GM23248 (cell line): ENCODE results near the gene RNF26. TPM values are rescaled to one million over a fixed set of nuclear protein-coding genes. Genes with fewer than 3 reads are reported as not detected.

Experiments
- DNase-seq: peaks from one replicate; pipeline ENCODE4 v3.0.0-alpha.2; 2015
- H2AFZ ChIP-seq: fragments of 200-600 bp; sonication (generic); 2 replicates; pipeline ENCODE4 v1.6.1; 2016; ENCODE audit warnings: antibody characterized with exemption
- H3F3A ChIP-seq: fragments of 200-600 bp; sonication (generic); 2 replicates; pipeline ENCODE4 v1.6.1; 2016; ENCODE audit warnings: mild to moderate bottlenecking, antibody characterized with exemption, mixed run types; ENCODE audit not compliant: insufficient read depth
- H3K27ac ChIP-seq: fragments of 200-600 bp; sonication (generic); 2 replicates; pipeline ENCODE4 v1.5.1; 2016; ENCODE audit warnings: mild to moderate bottlenecking
- H3K27me3 ChIP-seq: fragments of 200-600 bp; sonication (generic); replicated peaks from 2 replicates; pipeline ENCODE4 v1.6.1; 2016; ENCODE audit warnings: mild to moderate bottlenecking; ENCODE audit not compliant: insufficient read depth
- H3K36me3 ChIP-seq: fragments of 200-600 bp; sonication (generic); 2 replicates; pipeline ENCODE4 v1.6.1; 2016; ENCODE audit warnings: low read depth, mild to moderate bottlenecking
- H3K4me1 ChIP-seq: fragments of 200-600 bp; sonication (generic); 2 replicates; pipeline ENCODE4 v1.6.1; 2016; ENCODE audit warnings: mild to moderate bottlenecking; ENCODE audit not compliant: insufficient read depth
- H3K4me2 ChIP-seq: fragments of 200-600 bp; sonication (generic); one replicate; pipeline ENCODE4 v1.6.1; 2016; ENCODE audit warnings: mild to moderate bottlenecking; ENCODE audit not compliant: unreplicated experiment
- H3K4me3 ChIP-seq: fragments of 200-600 bp; sonication (generic); 2 replicates; pipeline ENCODE4 v1.5.1; 2016; ENCODE audit warnings: mild to moderate bottlenecking
- H3K79me2 ChIP-seq: fragments of 200-600 bp; sonication (generic); 2 replicates; pipeline ENCODE4 v1.6.1; 2016; ENCODE audit warnings: mild to moderate bottlenecking; ENCODE audit not compliant: insufficient read depth
- H3K9ac ChIP-seq: fragments of 200-600 bp; sonication (generic); 2 replicates; pipeline ENCODE4 v1.6.1; 2016; ENCODE audit warnings: mild to moderate bottlenecking
- H3K9me2 ChIP-seq: fragments of 200-600 bp; sonication (generic); 2 replicates; pipeline ENCODE4 v1.6.1; 2016; ENCODE audit warnings: mixed run types, mild to moderate bottlenecking, moderate library complexity; ENCODE audit not compliant: insufficient read depth
- H3K9me3 ChIP-seq: fragments of 200-600 bp; sonication (generic); one replicate; pipeline ENCODE4 v1.6.1; 2017; ENCODE audit warnings: low read depth
- H4K20me1 ChIP-seq: fragments of 200-600 bp; sonication (generic); 2 replicates; pipeline ENCODE4 v1.6.0; 2016; ENCODE audit not compliant: insufficient read depth
- EZH2 ChIP-seq: fragments of 200-600 bp; sonication (generic); IDR thresholded peaks from 2 replicates; pipeline ENCODE4 v1.6.1; 2018; ENCODE audit warnings: antibody characterized with exemption, mild to moderate bottlenecking; ENCODE audit not compliant: insufficient read depth, poor library complexity, severe bottlenecking
- EZH2phosphoT487 ChIP-seq: fragments of 200-600 bp; sonication (generic); IDR thresholded peaks from 2 replicates; pipeline ENCODE4 v1.6.1; 2018; ENCODE audit warnings: antibody characterized with exemption, moderate library complexity, mild to moderate bottlenecking, low read depth; ENCODE audit not compliant: insufficient read depth
- WGBS, 2 experiments: methylation state at CpG; one replicate each; pipeline ENCODE4 v1.1.6; 2015 to 2017; ENCODE audit warnings: low lambda C conversion rate in 2 of 2, low coverage in 1 of 2; ENCODE audit errors: missing lambda C conversion rate in 2 of 2; 5-methylcytosine and 5-hydroxymethylcytosine counted together
- in situ Hi-C: fragments of 300-500 bp; cut with MboI; formaldehyde crosslinking; loops from 2 replicates; pipeline ENCODE4 v1.15.0; 2020
- polyA plus RNA-seq: library from polyadenylated mRNA; unstranded; fragments of >200 nt; fragmentation: Nextera tagmentation; extraction: Ambion mirVana; gene quantifications from 2 replicates; pipeline ENCODE4 v1.2.1, GENCODE V29; 2016
- total RNA-seq: library from RNA; depleted of rRNA; stranded (reverse); fragments of >200 nt; shearing (Covaris generic); gene quantifications from 2 replicates; pipeline ENCODE4 v1.2.3, GENCODE V29; 2014

The RNF26 gene
- total and polyA plus RNA-seq, 2 experiments from 2014 or later: 8.0 to 49.5 TPM

DNA sequence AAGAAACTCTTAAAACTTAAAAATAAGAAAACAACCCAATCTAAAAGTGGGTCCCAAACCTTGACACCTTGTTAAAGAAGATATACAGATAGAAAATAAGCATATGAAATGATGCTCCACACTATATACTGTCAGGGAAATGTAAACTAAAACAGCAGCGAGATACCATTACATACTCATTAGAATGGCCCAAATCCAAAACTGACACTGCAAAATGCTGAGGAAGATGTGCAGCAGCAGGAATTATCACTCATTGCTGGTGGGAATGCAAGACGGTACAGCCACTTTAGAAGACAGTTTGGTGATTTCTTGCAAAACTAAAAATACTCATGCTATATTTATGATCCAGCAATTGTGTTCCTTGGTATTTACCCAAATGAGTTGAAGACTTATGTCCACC, 5.0 kb upstream of the RNF26 start:
- Histone ChIP-seq H3K4me2 (no peak overlapping the region), H3K4me3 (no peak overlapping the region), H4K20me1 (no peaks in the 10 kb centered on the region), H3K27me3 (no peaks in the 10 kb centered on the region; the same call in 1 of the 2 replicates), H3K9me3 (no peaks in the 10 kb centered on the region), H2AFZ (no peak overlapping the region), H3K9ac (no peak overlapping the region), H3F3A (no peaks in the 10 kb centered on the region), H3K79me2 (no peaks in the 10 kb centered on the region), H3K9me2 (no peaks in the 10 kb centered on the region), H3K4me1 (no peaks in the 10 kb centered on the region), H3K36me3 (no peaks in the 10 kb centered on the region), H3K27ac (no peak overlapping the region)
- TF ChIP-seq EZH2phosphoT487 (no peak), EZH2 (no peak)
- no peak for DNase-seq
- in situ Hi-C loops: no loop called here
- 47 to 54% methylated on average over 2 of the region's 2 CpGs for WGBS, 2 experiments

DNA sequence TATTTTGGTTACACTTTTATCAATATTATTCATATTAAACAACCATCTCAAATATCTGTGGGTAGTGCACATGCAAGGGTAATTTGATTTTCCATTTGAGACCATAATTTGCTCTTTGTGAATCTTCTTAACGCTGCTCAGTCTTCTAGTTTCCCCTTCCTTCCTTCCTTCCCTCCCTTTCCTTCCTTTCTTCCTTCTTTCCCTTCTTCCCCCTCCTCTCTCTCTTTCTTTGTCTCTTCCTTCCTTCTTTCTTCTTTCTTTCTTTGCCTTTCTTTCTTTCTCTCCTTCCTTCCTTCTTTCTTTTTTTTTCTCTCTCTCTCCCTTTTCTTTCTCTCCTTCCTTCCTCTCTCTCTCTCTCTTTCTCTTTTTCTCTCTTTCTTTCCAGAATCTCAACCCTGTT, 4.1 kb upstream of the RNF26 start:
- no peak overlapping the region for H3K4me3 ChIP-seq
- peaks cover 9% of the 10 kb centered on the region for H3K79me2 ChIP-seq
- H4K20me1 ChIP-seq: no peaks in the 10 kb centered on the region
- no peaks in the 10 kb centered on the region for H3K36me3 ChIP-seq
- H3K27me3 ChIP-seq: no peaks in the 10 kb centered on the region; the same call in 1 of the 2 replicates
- H3F3A ChIP-seq: no peaks in the 10 kb centered on the region
- no peak for TF ChIP-seq EZH2
- no peak for TF ChIP-seq EZH2phosphoT487
- 23 to 55% methylated on average over 1 of the region's 1 CpG for WGBS, 2 experiments
- H3K9me3 ChIP-seq: no peaks in the 10 kb centered on the region
- no peak overlapping the region for H3K4me2 ChIP-seq
- no peak for DNase-seq
- no peak overlapping the region for H3K9ac ChIP-seq
- H2AFZ ChIP-seq: no peak overlapping the region
- in situ Hi-C loops: no loop called here
- no peak overlapping the region for H3K27ac ChIP-seq
- no peaks in the 10 kb centered on the region for H3K9me2 ChIP-seq
- H3K4me1 ChIP-seq: peaks cover 5% of the 10 kb centered on the region; the same call in 1 of the 2 replicates

DNA sequence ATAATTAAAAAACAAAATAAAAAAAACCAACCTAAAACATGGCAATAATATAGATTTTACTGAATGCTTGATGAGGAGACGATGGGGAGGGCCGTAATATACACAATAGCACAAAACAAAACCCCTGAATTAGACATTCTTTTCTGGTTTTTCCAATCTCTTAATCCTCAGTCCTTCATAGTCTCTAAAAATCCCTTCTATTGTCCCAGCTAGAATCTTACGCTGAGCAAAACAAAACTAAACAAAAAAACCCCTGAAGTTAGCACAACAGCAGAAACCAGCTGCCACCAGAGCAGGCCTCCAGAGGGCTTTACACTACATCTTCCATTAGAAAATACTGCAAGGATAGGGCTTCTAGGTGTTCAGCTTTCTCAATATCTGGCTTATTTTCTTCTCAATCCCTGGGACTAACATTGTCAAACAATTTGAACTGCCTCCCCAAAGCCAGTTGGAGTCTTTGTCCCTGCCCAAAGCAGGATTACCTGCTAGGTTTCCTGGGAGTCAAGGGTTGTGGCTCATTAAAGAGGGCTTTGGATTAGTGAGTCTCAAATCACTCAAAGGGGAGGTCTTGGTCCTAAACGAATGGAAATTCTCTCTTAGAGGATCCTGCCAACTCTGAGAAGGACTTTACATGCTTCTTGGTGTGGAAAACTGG, 2.1 kb upstream of the RNF26 start:
- no peak overlapping the region for H2AFZ ChIP-seq
- in situ Hi-C loops: no loop called here
- H3K9me3 ChIP-seq: no peaks in the 10 kb centered on the region
- 70 to 78% methylated on average over 4 of the region's 4 CpGs for WGBS, 2 experiments
- H3K27ac ChIP-seq: no peak overlapping the region
- H3K36me3 ChIP-seq: no peaks in the 10 kb centered on the region
- H3K4me2 ChIP-seq: no peak overlapping the region
- peaks cover 15% of the 10 kb centered on the region; the same call in 1 of the 2 replicates for H3K4me1 ChIP-seq
- H3K9ac ChIP-seq: no peak overlapping the region
- H3K4me3 ChIP-seq: no peak overlapping the region
- no peaks in the 10 kb centered on the region for H4K20me1 ChIP-seq
- H3F3A ChIP-seq: peaks cover 3% of the 10 kb centered on the region; the same call in 1 of the 2 replicates
- peaks cover 28% of the 10 kb centered on the region for H3K79me2 ChIP-seq
- DNase-seq: no peak
- no peak for TF ChIP-seq EZH2phosphoT487
- no peak for TF ChIP-seq EZH2
- no peaks in the 10 kb centered on the region for H3K9me2 ChIP-seq
- no peaks in the 10 kb centered on the region; the same call in 1 of the 2 replicates for H3K27me3 ChIP-seq

DNA sequence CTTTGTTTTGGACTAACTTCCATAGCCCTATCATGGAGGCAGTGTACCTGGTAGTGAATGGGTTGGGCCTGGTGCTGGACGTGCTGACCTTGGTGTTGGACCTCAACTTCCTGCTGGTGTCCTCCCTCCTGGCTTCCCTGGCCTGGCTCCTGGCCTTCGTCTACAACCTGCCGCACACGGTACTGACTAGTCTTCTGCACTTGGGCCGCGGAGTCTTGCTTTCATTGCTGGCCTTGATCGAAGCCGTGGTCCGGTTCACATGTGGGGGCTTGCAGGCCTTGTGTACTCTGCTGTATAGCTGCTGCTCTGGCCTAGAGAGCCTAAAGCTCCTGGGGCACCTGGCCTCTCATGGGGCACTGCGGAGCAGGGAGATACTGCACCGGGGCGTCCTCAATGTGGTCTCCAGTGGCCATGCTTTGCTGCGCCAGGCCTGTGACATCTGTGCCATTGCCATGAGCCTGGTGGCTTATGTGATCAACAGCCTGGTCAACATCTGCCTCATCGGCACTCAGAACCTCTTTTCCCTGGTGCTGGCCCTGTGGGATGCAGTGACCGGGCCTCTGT, 846 bp downstream of the RNF26 start:
- H4K20me1 ChIP-seq: no peaks in the 10 kb centered on the region
- H3K4me2 ChIP-seq: peak overlapping the region; percentile 98
- no peaks in the 10 kb centered on the region for H3K9me3 ChIP-seq
- 58 to 61% methylated on average over 15 of the region's 15 CpGs for WGBS, 2 experiments
- H3K27ac ChIP-seq: peak overlapping the region; percentile 59; the same call in 1 of the 2 replicates
- peak overlapping the region; percentile 92 for H3K4me3 ChIP-seq
- H3K9me2 ChIP-seq: no peaks in the 10 kb centered on the region
- H2AFZ ChIP-seq: peak overlapping the region; percentile 81
- in situ Hi-C loops: no loop called here
- DNase-seq: no peak
- TF ChIP-seq EZH2: no peak
- no peak for TF ChIP-seq EZH2phosphoT487
- H3F3A ChIP-seq: peaks cover 9% of the 10 kb centered on the region; the same call in 1 of the 2 replicates
- H3K79me2 ChIP-seq: peaks cover 28% of the 10 kb centered on the region
- H3K9ac ChIP-seq: peak overlapping the region; percentile 95
- H3K4me1 ChIP-seq: peaks cover 29% of the 10 kb centered on the region; the same call in 1 of the 2 replicates
- no peaks in the 10 kb centered on the region; the same call in 1 of the 2 replicates for H3K27me3 ChIP-seq
- no peaks in the 10 kb centered on the region for H3K36me3 ChIP-seq
